Measurements from ENCODE around the gene ATG4B. TPM values are rescaled to one million over a fixed set of nuclear protein-coding genes. Genes with fewer than 3 reads are reported as not detected.

ATG4B gene
- total RNA-seq, 1 donor from 2014 or later: 120 TPM

DNA sequence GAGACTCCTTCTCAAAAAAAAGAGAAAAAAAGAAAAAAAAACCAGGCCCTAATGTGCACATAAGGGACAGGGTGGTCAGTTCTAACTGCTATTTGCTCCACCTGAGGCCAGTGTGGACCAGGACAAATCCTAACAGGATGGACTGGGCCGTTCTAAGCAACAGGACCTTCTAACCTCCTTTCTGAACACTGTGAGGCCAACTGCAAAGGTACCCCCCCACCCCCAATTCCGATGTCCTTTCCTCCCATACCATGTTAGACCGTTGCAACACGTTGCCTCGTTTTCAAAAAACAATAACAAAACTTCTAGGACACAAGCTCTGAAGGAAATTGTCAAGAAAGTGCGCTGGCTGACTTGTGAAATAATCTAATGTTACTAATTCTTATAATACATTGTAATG, 1.7 kb upstream of the ATG4B start:
- peak overlapping the region; percentile 97 for H3K4me3 ChIP-seq (ENCODE audit: low read depth, low read length)
- H3K27me3 ChIP-seq (ENCODE audit: control insufficient read depth, insufficient read depth, low read length): no peaks in the 10 kb centered on the region
- no peak for DNase-seq (ENCODE audit: low read depth)
- TF ChIP-seq CTCF (IDR thresholded peaks at IDR 0.05; ENCODE audit: insufficient read depth, low read length, poor library complexity, severe bottlenecking): no peak
- peaks cover 6% of the 10 kb centered on the region for H3K36me3 ChIP-seq (ENCODE audit: control insufficient read depth, insufficient read depth, low read length)

DNA sequence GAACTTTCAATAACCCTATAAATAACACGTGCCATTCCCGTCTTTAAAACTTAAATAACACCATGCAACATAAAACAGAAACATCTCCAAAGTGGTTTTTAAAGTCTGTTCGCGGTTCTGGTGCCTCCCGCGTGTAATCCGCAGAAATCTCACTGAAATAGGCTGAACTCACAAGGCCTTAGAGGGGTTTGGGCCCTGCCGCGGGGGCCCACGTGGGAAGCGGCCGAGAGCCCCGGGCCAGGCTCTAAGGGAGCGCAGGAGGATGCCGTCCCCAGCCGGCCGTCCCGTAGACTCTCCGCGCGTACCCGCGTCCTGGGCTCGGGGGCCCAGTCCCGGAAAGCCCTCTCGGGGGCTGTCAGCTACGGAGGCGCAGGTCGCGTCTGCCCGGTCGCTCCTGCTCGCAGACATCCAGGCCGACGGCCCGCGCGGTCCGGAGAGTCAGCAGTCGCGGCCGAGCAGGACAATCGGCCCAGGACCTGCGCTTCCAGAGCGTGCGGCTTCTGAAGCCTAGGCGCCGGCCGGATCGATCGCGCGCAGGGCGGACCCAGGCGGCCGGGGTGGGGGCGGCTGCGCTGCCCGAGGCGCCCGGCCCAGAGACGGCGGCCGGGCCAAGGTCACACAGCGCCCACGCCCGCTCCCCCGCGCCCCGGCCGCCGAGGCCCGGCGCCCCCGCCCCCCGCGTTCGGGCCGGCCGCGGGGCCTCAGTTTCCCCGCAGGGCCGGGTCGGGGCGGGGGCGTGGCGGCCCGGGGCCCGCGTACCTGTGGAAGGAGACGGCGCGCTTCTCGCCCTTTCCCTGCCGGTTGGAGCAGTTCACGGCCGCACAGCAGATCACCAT, 1.1 kb upstream of the ATG4B start:
- Histone ChIP-seq H3K4me3 (ENCODE audit: low read depth, low read length) (peak overlapping the region; percentile 97), H3K27me3 (ENCODE audit: control insufficient read depth, insufficient read depth, low read length) (no peaks in the 10 kb centered on the region), H3K36me3 (ENCODE audit: control insufficient read depth, insufficient read depth, low read length) (peaks cover 6% of the 10 kb centered on the region)
- no peak for TF ChIP-seq CTCF (IDR thresholded peaks at IDR 0.05; ENCODE audit: insufficient read depth, low read length, poor library complexity, severe bottlenecking)
- no peak for DNase-seq (ENCODE audit: low read depth)

DNA sequence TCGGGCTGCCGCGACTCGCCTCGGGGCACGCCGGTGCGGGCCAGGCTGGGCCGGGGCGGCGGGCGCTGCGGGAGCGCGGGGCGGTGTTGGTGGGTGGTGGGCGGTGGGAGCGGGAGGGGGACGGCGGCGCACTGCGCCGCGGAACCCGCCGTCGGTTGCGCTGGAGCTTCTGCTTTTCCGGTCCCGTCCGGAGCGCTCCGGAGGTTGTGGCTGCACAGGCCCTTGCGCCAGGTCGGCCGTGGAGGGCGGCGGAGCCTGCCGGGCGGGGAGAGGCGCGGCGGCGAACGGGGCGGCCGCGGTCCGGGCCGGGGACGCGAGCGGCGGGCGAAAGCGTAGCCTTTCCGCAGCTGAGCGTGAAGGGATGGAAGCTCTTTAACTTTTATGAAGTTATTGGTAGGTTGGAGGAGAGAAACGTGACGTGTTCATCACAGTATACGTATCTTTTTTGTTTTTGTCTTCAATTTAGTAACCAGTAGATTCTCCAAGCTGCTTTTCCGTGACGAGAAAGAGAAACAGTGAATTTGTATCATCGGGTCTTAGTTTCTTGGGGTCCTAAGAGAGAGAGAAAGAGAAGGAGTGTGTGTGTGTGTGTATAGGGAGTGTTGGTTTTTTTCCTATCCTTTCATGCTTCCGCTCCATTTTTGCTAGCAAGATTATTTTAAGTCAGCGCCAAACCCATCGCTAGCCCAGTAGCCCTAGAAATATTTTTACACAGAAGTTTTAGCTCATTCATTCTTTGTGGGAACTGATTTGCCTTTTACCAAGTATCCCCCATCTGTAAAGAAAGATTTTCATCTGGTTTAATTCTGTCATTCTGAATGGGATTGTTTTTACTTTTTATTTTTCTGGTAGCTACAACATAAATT, 535 bp downstream of the ATG4B start:
- peaks cover 3% of the 10 kb centered on the region for H3K36me3 ChIP-seq (ENCODE audit: control insufficient read depth, insufficient read depth, low read length)
- TF ChIP-seq CTCF (IDR thresholded peaks at IDR 0.05; ENCODE audit: insufficient read depth, low read length, poor library complexity, severe bottlenecking): no peak
- H3K27me3 ChIP-seq (ENCODE audit: control insufficient read depth, insufficient read depth, low read length): no peaks in the 10 kb centered on the region
- H3K4me3 ChIP-seq (ENCODE audit: low read depth, low read length): peak overlapping the region; percentile 97
- no peak for DNase-seq (ENCODE audit: low read depth)

DNA sequence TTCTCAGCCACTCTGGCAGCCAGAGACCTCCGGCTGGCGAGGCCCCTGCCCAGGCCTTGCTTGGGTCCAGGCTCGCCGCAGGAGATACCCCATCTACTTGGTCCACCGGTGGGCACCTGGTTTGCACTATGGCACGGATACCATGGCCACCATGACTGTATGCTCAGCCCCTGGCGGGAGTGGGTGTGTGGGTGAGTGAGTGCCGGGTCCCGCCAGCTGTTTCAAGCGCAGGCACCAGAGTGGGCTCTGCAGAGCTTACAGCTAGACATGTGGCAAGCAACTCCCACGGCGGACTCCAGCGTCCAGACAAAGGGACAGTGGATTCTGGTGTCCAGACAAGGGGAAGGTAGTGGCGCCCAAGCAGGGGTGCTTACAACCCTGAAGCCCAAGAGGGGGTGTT, 1.4 kb downstream of the ATG4B start:
- no peak for TF ChIP-seq CTCF (IDR thresholded peaks at IDR 0.05; ENCODE audit: insufficient read depth, low read length, poor library complexity, severe bottlenecking)
- Histone ChIP-seq H3K27me3 (ENCODE audit: control insufficient read depth, insufficient read depth, low read length) (no peaks in the 10 kb centered on the region), H3K4me3 (ENCODE audit: low read depth, low read length) (no peak overlapping the region), H3K36me3 (ENCODE audit: control insufficient read depth, insufficient read depth, low read length) (peaks cover 1% of the 10 kb centered on the region)
- DNase-seq (ENCODE audit: low read depth): no peak

GRCh38 chr2:241639385-241639784, 1.9 kb downstream of the ATG4B start:
- DNase-seq (ENCODE audit: low read depth): no peak
- Histone ChIP-seq H3K36me3 (ENCODE audit: control insufficient read depth, insufficient read depth, low read length) (peaks cover 1% of the 10 kb centered on the region), H3K4me3 (ENCODE audit: low read depth, low read length) (no peak overlapping the region), H3K27me3 (ENCODE audit: control insufficient read depth, insufficient read depth, low read length) (no peaks in the 10 kb centered on the region)
- TF ChIP-seq CTCF (IDR thresholded peaks at IDR 0.05; ENCODE audit: insufficient read depth, low read length, poor library complexity, severe bottlenecking): no peak
